B cell (primary cell): ENCODE measurements around the gene HGFAC. TPM values are rescaled to one million over a fixed set of nuclear protein-coding genes. Genes with fewer than 3 reads are reported as not detected.

Experiments used
- ATAC-seq: fragments of 200-7000 bp; cut with Tn5 transposase; one replicate; pipeline ENCODE4 v1.10.0; 2021; ENCODE audit warnings: low read depth, mild to moderate bottlenecking, moderate number of reproducible peaks, moderate library complexity
- CTCF ChIA-PET: fragments of 350-600 bp; sonication (Branson Sonifier 250); formaldehyde crosslinking; loops from one replicate; lab custom pipeline; 2021; ENCODE audit warnings: antibody characterized with exemption, inconsistent platforms; lab: Charles Lee
- POLR2A ChIA-PET: fragments of 350-600 bp; sonication (Branson Sonifier 250); formaldehyde crosslinking; loops from one replicate; lab custom pipeline; 2021; ENCODE audit warnings: antibody characterized with exemption; lab: Charles Lee
- DNase-seq: peaks from one replicate; pipeline ENCODE4 v3.0.0; 2013
- H2AFZ ChIP-seq: 2 replicates; pipeline ENCODE4 v1.6.1; 2012; ENCODE audit warnings: mild to moderate bottlenecking, low read depth, low read length; ENCODE audit not compliant: insufficient read depth, poor library complexity, severe bottlenecking
- H3K27ac ChIP-seq, 2 donors: 1 replicate in 1 of 2; 2 replicates in 1 of 2; pipeline ENCODE4 v1.5.1; 2012 to 2013; ENCODE audit warnings: low read length in 2 of 2, mild to moderate bottlenecking in 2 of 2, moderate library complexity in 1 of 2
- H3K27me3 ChIP-seq, 4 experiments: fragments of 200-600 bp in 1 of 4; sonication (generic) in 1 of 4; replicated peaks in 1 of 4; 1 replicate in 2 of 4; 2 replicates in 2 of 4; pipeline versions ENCODE4 v1.6.1 to v1.7.0; 2013 to 2016; ENCODE audit warnings: low read length in 3 of 4, mild to moderate bottlenecking in 2 of 4, mixed read lengths in 1 of 4, moderate library complexity in 1 of 4; ENCODE audit not compliant: insufficient read depth in 4 of 4, control insufficient read depth in 3 of 4; ENCODE audit errors: control extremely low read depth in 1 of 4
- H3K36me3 ChIP-seq, 2 experiments: replicated peaks in 1 of 2; 1 replicate in 1 of 2; 2 replicates in 1 of 2; pipeline versions ENCODE4 v1.6.1 to v1.7.1; 2013; ENCODE audit warnings: low read length in 1 of 2; ENCODE audit not compliant: insufficient read depth in 2 of 2, control insufficient read depth in 1 of 2; ENCODE audit errors: control extremely low read depth in 1 of 2, extremely low read depth in 1 of 2
- H3K4me1 ChIP-seq, 2 donors: fragments of 200-600 bp in 1 of 2; sonication (generic) in 1 of 2; 1 replicate in 1 of 2; 2 replicates in 1 of 2; pipeline versions ENCODE4 v1.5.1 to v1.6.1; 2013 to 2017; ENCODE audit warnings: low read length in 2 of 2; ENCODE audit not compliant: control insufficient read depth in 2 of 2, insufficient read depth in 2 of 2
- H3K4me2 ChIP-seq: replicated peaks from 2 replicates; pipeline ENCODE3; 2012; ENCODE audit warnings: mild to moderate bottlenecking, low read depth, low read length; ENCODE audit not compliant: poor library complexity, severe bottlenecking
- H3K4me3 ChIP-seq, 5 experiments: fragments of 200-600 bp in 1 of 5; sonication (generic) in 1 of 5; 1 replicate in 3 of 5; 2 replicates in 2 of 5; pipeline versions ENCODE4 v1.5.1 to v1.7.0; 2011 to 2016; ENCODE audit warnings: low read length in 4 of 5, mild to moderate bottlenecking in 4 of 5, low read depth in 2 of 5, control low read depth in 1 of 5, moderate library complexity in 1 of 5; ENCODE audit not compliant: insufficient read depth in 1 of 5; ENCODE audit errors: control extremely low read depth in 1 of 5, extremely low read depth in 1 of 5
- H3K79me2 ChIP-seq: fragments of 200-600 bp; sonication (generic); one replicate; pipeline ENCODE4 v1.6.0; 2016; ENCODE audit warnings: low read length; ENCODE audit not compliant: control insufficient read depth, insufficient read depth
- H3K9ac ChIP-seq: fragments of 200-600 bp; sonication (generic); 2 replicates; pipeline ENCODE4 v1.6.1; 2017; ENCODE audit warnings: mild to moderate bottlenecking, low read length, moderate library complexity
- H3K9me3 ChIP-seq, 3 donors: one replicate each; pipeline versions ENCODE4 v1.6.1 to v1.7.1; 2013; ENCODE audit warnings: low read length in 2 of 3; ENCODE audit not compliant: control insufficient read depth in 2 of 3, insufficient read depth in 1 of 3; ENCODE audit errors: control extremely low read depth in 1 of 3
- H4K20me1 ChIP-seq: 2 replicates; pipeline ENCODE4 v1.6.0; 2012; ENCODE audit warnings: mild to moderate bottlenecking, low read length; ENCODE audit not compliant: insufficient read depth, control insufficient read depth, poor library complexity, severe bottlenecking
- H3K27ac Mint-ChIP-seq: one replicate; pipeline ENCODE4 v1.8.0; 2021; ENCODE audit warnings: mixed read lengths
- H3K27me3 Mint-ChIP-seq: one replicate; pipeline ENCODE4 v1.8.0; 2021; ENCODE audit warnings: mixed read lengths
- H3K4me1 Mint-ChIP-seq: one replicate; pipeline ENCODE4 v1.8.0; 2021; ENCODE audit warnings: mixed read lengths
- H3K4me3 Mint-ChIP-seq: one replicate; pipeline ENCODE4 v1.8.0; 2021; ENCODE audit warnings: mixed read lengths
- H3K9me3 Mint-ChIP-seq: one replicate; pipeline ENCODE4 v1.8.0; 2022; ENCODE audit warnings: mixed read lengths; ENCODE audit not compliant: insufficient read depth
- CTCF ChIP-seq: fragments of 200-600 bp; IDR thresholded peaks from one replicate; pipeline ENCODE4 v1.8.0; 2022; ENCODE audit warnings: antibody characterized with exemption, mild to moderate bottlenecking
- EZH2 ChIP-seq: IDR thresholded peaks from 2 replicates; pipeline ENCODE4 v1.6.1; 2012; ENCODE audit warnings: borderline replicate concordance, low read depth, mild to moderate bottlenecking, moderate library complexity, low read length; ENCODE audit not compliant: insufficient read depth, poor library complexity, severe bottlenecking
- WGBS: methylation state at CpG from one replicate; pipeline ENCODE4 v1.1.5; 2013; ENCODE audit warnings: missing lambda C conversion rate; ENCODE audit not compliant: insufficient coverage; 5-methylcytosine and 5-hydroxymethylcytosine counted together
- intact Hi-C: fragments of 100-400 bp; cut with micrococcal nuclease; formaldehyde crosslinking; loops from one replicate; pipeline ENCODE4 v1.10.0; 2022
- polyA plus RNA-seq: library from polyadenylated mRNA; depleted of rRNA; stranded (reverse); fragments of >200 nt; gene quantifications from 2 replicates; pipeline ENCODE4 v1.2.3, GENCODE V29; 2012
- total RNA-seq, 2 donors: library from RNA; stranded (reverse); fragments of 120-200 nt in 1 of 2; gene quantifications; 1 replicate in 1 of 2; 2 replicates in 1 of 2; pipeline versions ENCODE4 v1.2.3 to v1.2.4, GENCODE V29; 2013 to 2022

Gene HGFAC
- total and polyA plus RNA-seq, 2 donors (not counting 1 experiment from before 2014, with no cell fraction given), result not detected

- Histone ChIP-seq H3K9ac (no peak overlapping the region), H3K36me3 (no peaks in the 10 kb centered on the region), H3K4me2 (no peak overlapping the region), H3K27ac (no peak overlapping the region), H3K27me3 (no peaks in the 10 kb centered on the region), H4K20me1 (no peaks in the 10 kb centered on the region), H2AFZ (no peak overlapping the region), H3K9me3 (no peaks in the 10 kb centered on the region), H3K4me1 (no peaks in the 10 kb centered on the region), H3K4me3 (no peak overlapping the region), H3K79me2 (no peaks in the 10 kb centered on the region)
- Mint-ChIP-seq H3K4me3 (no peak overlapping the region), H3K27ac (no peak overlapping the region), H3K9me3 (peaks cover 5% of the 10 kb centered on the region), H3K4me1 (no peaks in the 10 kb centered on the region), H3K27me3 (peaks cover 5% of the 10 kb centered on the region)
- ChIA-PET POLR2A (no interaction called here), CTCF (interaction anchor here (0.6 kb wide), 1 partner anchor 117 kb away, joined by 3 read pairs; no protein-coding TSS in a partner anchor)
- intact Hi-C loops, result loop anchor here (10.0 kb wide), 1 partner anchor 244 kb away; no protein-coding TSS in a partner anchor
- DNase-seq (no peak), ATAC-seq (no peak)
- 83% methylated on average over 16 of the region's 21 CpGs for WGBS
- TF ChIP-seq CTCF, result no peak
- TF ChIP-seq EZH2, result no peak
Observed at GRCh38 chr4:3449047-3449573, 7.3 kb downstream of the HGFAC start.

DNA sequence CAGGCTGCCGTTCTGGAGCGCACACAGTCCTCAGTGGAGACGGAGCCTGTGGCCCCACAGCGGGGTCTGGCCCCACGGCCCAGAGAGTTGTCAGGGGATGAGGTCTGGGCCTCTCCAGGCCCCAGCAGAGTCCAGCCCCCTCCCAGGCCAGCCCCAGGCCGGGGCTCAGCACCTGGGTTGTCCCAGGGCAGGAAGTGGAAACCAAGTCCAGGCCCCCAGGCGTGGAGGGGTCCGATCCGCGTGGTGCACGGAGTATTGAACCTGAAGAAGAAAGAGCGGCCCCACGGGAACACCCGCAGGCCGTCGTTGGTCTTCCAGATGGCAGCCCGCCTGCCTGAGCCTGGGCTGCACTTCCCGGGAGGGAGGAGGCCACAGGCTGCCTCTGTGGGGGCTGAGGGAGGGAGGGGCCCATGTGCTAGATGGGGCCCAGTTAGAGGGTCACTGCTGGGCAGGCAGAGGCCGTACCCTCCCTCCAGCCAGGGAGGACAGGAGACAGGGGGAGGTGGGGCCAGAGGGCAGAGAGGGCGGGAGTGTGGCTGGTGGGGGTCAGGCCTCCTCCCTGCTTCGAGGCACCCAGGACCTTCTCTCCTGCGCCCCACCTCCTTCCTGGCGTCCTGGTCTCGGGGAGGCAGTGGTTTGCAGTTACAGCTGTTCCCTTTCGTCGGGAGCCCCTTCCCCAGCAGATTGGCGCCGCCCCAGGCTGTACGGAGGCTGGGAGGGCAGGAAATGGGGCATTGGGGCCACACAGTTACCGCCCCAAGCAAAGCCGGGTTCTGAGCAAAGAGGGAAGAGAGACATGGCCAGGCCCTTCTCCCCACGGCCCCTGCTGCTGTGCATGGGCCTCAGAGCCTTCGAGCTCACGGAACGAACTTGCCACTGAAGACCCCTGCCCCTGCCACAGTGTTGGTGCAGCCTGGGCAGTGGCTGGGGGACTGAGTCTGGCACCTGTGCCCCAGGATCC lies 8.1 kb downstream of the HGFAC start:
- H3K9ac ChIP-seq, result no peak overlapping the region
- H3K4me1 ChIP-seq, result no peaks in the 10 kb centered on the region
- H3K4me3 ChIP-seq, result no peak overlapping the region
- intact Hi-C loops, result loop anchor here (10.0 kb wide), 1 partner anchor 245 kb away; no protein-coding TSS in a partner anchor
- H3K9me3 ChIP-seq, result peaks cover 0 to 3% (median 1%) of the 10 kb centered on the region in 3 donors
- H3K4me2 ChIP-seq, result no peak overlapping the region
- peaks cover 5% of the 10 kb centered on the region for H3K27me3 Mint-ChIP-seq
- 49% methylated on average over 34 of the region's 35 CpGs for WGBS
- TF ChIP-seq CTCF, result no peak
- TF ChIP-seq EZH2, result no peak
- H2AFZ ChIP-seq, result no peak overlapping the region
- H3K4me1 Mint-ChIP-seq, result no peaks in the 10 kb centered on the region
- ChIA-PET POLR2A (no interaction called here), CTCF (no interaction called here)
- no peak overlapping the region for H3K27ac Mint-ChIP-seq
- H4K20me1 ChIP-seq, result no peaks in the 10 kb centered on the region
- no peaks in the 10 kb centered on the region for H3K27me3 ChIP-seq
- ATAC-seq, result no peak
- H3K36me3 ChIP-seq, result no peaks in the 10 kb centered on the region
- no peak overlapping the region for H3K27ac ChIP-seq
- H3K4me3 Mint-ChIP-seq, result no peak overlapping the region
- H3K9me3 Mint-ChIP-seq, result peaks cover 9% of the 10 kb centered on the region
- DNase-seq, result no peak
- H3K79me2 ChIP-seq, result no peaks in the 10 kb centered on the region
